ELF-1 (cell line): Measurements from ENCODE around the gene GTF3C1.
"Not testable (repeated sequence)": the region's sequence is repeated elsewhere in the genome, so short reads cannot be mapped to it uniquely, and the experiment has no call there.

Source experiments
- DNase-seq: peaks from one replicate; pipeline ENCODE4 v3.0.0-alpha.2; 2016; ENCODE audit warnings: low read depth, low spot score

Gene GTF3C1

GRCh38 chr16:27464626-27465482 is 84.9 kb downstream of the GTF3C1 start:
- no peak for DNase-seq

DNA sequence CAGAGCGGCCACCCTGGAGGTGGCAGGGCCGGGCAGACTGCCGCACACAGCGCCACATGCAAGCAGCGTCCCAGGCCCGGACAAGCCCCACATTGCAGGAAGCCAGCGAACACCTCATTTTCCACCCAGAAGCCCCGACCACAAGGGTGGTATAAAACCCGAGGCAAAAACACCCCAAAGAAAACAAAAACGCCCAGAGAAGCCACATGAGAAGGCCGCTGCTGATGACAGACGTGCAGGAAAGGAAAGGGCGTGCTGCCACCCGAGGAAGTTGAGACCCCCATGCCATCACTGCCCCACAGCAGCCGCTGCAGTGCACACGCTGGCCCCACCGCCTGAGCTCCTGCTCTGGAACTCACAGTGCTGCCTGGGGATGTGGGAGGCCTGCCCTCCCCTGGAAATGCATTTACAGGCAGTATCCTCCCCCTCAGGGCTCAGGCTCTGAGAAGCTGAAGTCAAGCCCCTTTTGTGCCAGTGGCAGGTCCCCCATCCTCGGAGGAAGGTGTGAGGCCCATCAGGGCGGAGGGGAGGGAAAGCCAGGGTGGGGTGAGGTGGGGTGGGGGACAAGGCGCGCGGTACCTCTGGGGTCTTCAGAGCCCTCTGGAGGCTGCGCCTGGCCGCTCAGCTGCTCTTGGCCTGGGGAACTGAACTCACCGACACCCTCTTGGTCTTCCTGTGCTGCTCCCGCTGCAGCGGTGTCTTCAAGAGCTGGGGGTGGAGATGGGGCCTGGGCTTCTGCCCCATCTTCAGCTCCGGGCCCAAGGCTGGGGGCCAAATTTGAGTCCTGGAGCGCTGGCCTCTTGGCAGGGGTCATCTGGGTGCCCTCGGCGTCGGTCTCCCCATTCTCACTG is 85.7 kb downstream of the GTF3C1 start:
- no peak for DNase-seq

- no peak for DNase-seq
Observed at GRCh38 chr16:27462846-27463682, 86.6 kb downstream of the GTF3C1 start.

- DNase-seq = no peak
Observed at GRCh38 chr16:27462200-27462845, 87.4 kb downstream of the GTF3C1 start.

GRCh38 chr16:27461483-27462171 is 88.1 kb downstream of the GTF3C1 start:
- no peak for DNase-seq

GRCh38 chr16:27460663-27461482 is 88.8 kb downstream of the GTF3C1 start:
- no peak for DNase-seq

- no peak for DNase-seq
Observed at GRCh38 chr16:27460213-27460612, 89.5 kb downstream of the GTF3C1 start.

GRCh38 chr16:27458987-27459688 is 90.6 kb downstream of the GTF3C1 start:
- no peak for DNase-seq

- DNase-seq = no peak
Observed at GRCh38 chr16:27458258-27458657, 91.5 kb downstream of the GTF3C1 start.

GRCh38 chr16:27457605-27457900 is 92.2 kb downstream of the GTF3C1 start:
- not testable (repeated sequence) for DNase-seq

DNA sequence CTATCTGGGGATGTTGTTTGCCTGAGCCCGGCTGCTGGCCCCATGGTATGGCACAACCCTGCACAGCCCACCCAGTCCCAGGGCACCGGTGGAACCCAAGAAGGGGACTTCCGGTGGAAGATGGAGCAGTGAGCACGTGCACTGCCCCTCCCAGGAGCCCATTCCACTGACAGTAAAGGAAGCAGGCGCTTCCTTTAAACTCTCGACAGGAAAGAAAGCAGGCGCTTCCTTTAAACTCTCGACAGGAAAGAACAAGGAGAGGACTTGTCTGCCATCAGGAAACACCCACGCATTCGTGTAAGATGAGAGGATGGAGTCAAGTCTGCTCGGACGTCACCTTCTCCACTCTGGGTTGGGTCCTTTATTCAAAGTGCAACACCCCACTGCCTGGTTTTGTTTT is 94.0 kb downstream of the GTF3C1 start:
- DNase-seq = no peak

- no peak for DNase-seq
Observed at GRCh38 chr16:27453494-27453825, 96.3 kb downstream of the GTF3C1 start.

DNA sequence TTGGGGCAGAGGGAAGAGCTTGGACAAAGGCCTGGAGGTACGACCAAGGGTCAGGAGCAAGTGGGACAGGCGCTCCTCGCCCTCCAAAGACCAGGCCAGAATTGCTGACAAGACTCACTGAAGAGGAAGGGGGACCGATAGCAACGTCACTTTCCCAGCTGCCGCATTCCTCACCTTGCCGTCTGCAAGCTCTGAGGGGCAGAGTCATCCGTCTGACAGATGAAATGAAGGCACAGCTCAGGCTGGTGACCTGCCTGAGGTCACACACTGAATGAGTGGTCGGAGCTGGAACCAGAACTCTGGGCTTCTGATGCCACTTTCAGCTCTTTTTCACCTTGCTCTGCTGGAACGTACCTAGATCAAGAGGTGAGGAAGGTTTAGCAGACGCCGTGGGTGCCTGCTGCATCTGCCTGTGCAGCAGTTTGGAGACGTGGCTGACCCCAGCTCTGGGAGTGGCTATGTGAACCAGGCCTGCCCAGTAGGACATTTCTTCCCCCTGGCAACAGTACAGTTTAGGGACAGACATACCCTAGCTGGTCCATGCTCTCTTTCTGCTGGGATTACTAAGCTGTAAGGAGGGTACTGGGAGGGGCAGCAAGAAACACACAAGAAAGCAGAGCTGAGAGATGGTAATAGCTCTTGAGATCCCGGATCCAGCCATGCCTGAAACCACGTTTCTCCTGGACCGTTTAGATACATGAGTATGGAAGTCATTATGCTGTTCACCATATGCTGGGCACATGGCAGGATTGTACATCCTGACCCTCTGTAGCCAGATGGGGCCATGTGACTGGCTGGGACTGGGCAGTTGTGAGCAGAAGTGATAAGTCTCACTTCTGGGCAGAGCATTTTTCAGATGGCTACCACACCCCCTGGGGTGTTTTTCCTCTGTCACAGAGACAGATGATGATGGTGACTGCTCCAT is 96.9 kb downstream of the GTF3C1 start:
- DNase-seq = peak; percentile 44

DNA sequence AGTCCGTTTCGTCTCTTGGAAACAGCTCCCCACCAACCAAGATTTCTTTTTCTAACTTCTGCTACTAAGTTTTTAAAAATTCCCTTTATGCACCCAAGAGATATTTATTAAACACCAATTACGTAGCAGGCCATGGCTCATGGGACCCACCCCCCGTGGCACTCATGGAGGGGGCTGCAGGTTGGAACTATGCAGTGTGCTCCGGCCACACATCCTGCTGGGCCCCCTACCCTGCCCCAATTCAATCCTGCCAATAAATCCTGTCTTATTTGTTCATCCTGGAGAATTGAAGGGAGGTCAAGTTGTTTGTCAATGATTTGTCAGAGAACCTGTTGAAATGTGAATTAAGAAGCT is 99.5 kb downstream of the GTF3C1 start:
- DNase-seq = no peak

- DNase-seq = no peak
Observed at GRCh38 chr16:27449434-27450195, 100.1 kb downstream of the GTF3C1 start.

DNA sequence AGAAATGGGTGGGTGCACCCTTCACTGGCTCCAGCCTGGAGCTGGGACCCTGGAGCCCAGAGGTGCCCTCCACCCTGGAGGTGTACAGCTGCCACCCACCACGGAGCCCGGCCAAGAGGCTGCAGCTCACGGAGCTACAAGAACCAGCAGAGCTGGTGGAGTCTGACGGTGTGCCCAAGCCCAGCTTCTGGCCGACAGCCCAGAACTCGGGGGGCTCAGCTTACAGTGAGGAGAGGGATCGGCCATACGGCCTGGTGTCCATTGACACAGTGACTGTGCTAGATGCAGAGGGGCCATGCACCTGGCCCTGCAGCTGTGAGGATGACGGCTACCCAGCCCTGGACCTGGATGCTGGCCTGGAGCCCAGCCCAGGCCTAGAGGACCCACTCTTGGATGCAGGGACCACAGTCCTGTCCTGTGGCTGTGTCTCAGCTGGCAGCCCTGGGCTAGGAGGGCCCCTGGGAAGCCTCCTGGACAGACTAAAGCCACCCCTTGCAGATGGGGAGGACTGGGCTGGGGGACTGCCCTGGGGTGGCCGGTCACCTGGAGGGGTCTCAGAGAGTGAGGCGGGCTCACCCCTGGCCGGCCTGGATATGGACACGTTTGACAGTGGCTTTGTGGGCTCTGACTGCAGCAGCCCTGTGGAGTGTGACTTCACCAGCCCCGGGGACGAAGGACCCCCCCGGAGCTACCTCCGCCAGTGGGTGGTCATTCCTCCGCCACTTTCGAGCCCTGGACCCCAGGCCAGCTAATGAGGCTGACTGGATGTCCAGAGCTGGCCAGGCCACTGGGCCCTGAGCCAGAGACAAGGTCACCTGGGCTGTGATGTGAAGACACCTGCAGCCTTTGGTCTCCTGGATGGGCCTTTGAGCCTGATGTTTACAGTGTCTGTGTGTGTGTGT is 100.9 kb downstream of the GTF3C1 start:
- DNase-seq = no peak

DNA sequence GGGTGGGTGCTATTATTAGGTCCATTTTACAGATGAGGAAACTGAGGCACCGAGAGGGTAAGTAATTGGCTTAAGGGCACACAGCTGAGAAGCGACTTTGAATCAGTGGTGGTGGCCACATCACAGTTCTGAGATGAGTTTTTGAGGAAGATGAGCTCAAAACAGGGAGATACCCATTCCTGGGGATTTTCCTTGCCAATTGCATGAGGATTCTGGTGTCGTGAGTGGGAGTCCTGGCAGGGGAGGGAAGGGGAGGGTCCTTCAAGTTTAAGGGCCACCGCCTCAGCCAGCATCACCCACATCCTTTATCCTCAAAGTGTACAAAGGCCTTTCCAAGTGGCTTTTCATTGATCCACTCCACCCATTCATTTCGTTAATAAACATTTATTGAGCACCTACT is 102.4 kb downstream of the GTF3C1 start:
- DNase-seq = no peak
